NCI-H226 (cell line): ENCODE measurements around the gene PTGER4.

Source experiments
- DNase-seq: peaks from one replicate; pipeline ENCODE4 v3.0.0-alpha.2; 2015

The PTGER4 gene

DNA sequence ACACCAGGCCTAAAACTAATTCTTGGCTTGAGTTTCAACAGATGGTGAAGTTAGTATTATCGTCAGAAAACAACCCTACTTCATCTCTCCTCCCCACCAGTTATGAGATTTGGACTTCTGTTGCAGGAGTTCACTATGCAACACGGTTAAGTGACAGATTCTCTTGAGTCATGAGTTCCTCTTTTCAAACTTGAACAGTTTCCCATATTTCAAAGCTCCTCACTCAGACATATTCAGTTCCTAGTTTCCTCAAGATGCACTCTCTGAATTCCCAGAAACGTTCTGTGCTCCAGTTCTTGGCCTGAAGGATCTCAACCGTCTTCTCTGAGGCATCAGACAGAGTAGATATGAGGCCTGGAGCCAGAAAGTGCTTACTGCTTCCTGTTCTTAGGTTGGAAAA lies 7.3 kb upstream of the PTGER4 start:
- no peak for DNase-seq

DNA sequence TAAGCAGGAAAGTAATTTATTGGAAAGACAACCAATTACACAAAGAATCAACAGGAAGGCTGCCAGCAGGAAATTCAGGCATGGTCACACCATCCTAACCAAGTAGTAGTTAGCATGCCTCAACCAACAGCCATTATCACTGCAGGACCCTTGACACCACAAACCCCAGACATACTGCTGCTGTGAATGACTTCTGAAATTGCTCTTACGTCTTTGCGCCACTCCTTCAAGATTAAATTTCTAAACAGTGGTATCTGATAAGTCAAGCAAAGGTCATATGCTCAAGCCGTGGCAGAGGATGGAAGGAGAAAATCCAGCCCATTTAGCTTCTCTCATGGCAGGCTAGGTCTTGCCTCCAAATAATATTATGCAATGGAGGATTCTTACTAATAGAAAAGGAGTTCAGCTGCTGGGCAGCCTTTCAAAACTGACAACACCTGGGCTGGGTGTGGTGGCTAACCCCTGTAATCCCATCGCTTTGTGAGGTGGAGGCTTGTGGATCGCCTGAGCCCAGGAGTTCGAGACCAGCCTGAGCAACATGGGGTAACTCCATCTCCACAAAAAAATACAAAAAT lies 5.0 kb upstream of the PTGER4 start:
- DNase-seq: no peak

DNA sequence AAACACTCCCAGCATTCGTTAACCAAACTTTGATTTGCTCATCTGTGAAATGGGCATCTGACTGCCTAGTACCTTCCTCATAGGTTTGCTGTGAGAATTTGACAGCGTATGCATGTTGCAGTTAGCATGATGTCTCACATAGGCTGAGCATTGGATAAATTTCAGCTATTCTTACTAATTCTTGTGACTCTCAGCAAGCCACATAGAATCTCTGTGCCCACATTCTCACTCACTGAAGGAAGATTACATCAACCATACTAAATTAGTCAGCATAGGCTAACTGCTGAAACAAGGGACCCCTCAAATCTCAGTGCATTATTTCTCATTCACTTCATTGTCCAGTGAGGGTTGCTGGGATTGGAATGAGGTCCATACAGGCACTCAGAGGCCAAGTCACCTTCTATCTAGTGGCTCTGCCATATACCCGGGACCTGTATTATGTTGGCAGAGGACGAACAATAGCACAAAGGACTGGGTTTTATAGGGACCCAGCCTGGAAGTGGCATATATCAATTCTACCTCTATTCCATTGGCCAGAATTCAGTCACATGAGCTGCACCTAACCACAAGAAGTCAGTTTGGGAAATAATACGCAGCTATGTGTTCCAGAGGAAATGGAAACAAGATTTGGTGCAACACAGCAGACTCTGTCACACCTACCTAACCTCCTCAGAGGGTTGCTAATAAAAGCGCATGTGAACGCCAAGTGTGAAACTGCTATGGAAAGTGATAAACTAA lies 4.2 kb upstream of the PTGER4 start:
- no peak for DNase-seq

DNA sequence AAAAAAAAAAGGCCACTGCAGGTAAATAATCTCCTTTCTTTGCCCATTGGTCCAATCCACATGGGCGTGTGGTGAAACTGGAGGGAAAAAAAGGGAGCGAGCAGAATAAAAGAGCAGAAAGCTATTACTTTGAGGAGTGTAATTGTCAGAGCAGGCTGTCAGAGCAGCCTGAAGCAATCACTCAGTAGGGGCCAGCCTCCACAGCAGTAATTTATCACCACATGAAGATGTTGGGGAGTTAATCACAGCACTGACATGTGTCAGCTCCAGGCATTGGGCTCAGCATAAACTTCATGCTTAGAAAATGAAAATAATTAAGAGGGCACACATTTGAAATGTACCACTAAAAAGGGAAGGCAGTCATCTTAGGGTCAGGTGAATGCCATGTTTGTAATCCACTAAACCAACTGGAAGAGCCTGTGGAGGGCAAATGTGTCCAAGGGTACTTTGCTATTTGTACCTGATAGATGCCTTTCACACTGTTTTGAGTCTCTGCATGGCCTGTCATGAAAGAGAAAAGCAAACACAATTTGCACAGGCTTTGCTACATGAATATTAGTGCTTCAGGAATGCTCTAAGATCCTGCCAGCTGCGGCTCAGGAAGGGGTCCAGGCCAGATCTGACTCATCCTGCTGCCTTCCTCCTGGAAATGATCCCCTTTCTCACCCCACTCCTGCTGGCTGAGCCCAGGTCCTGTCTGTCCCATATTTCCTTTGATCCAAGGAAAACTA lies 2.9 kb upstream of the PTGER4 start:
- DNase-seq: peak; percentile 63

DNA sequence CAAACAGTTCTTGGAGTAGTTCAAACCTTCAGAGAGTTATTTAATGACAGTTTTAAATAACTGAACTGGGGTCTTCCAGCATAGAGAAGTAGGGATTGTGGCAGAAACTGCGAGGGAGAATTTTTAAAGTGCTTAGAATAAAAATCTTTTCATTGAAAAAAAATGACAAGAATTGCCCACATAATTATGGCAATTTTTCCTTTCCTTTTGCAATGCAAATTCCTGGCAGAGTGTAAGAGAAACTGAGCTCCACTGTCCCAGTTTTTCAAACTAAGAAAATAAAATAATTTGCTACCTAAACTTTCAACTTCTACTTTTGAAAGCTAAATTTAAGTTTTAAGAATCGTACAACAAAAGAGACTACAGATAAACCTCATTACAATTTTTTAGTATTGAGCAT lies 2.3 kb upstream of the PTGER4 start:
- no peak for DNase-seq

DNA sequence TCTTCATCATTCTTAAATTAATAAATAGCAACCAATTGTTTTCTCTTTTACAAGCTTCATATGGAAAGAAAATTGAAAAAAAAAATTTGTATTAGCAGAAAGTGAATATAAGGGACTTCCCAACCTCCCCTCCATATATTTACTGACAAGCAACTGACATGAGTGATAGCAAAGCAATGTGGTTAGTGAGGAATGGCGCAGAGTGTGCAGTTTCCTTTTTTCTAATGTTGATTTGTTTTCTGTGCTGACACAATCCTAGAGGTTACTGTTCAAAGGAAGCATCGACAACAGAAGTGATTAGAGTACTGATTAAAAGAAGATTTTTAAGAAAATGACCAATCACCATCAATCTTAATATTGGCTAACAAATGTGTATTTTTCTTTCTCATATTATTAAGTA lies 1.7 kb upstream of the PTGER4 start:
- DNase-seq: no peak

DNA sequence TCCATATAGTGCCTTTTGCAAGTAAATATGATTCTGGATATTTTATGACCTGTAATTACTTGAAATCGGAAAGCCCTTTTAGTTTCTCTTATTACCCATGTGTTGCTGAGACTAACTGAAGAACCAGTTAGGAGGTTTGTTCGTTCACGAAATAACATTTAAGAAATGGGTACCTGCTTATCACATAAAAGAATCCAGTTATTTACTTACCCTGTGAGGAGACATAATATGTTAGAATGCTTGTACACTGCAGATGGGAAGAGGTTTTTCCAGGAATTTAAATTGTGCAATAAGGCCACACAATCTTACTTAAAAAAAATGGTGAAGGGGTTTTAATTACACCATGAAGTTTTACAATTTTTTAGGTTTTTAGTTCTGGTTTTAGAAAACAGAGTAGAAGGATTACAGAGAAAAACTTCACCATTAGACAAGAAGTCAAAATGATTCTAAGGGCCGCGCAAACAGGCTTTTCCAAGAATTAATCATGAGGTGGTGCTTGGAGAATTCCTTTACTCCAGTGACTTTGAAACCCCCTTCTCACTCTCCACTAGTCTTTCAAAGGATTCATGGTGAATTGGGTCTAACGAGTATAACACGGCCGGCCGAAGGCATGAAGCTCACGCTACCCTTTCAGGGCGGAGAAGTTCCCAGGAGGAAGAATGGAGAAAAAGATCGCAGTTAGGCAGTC lies 1.1 kb upstream of the PTGER4 start:
- DNase-seq: no peak

DNA sequence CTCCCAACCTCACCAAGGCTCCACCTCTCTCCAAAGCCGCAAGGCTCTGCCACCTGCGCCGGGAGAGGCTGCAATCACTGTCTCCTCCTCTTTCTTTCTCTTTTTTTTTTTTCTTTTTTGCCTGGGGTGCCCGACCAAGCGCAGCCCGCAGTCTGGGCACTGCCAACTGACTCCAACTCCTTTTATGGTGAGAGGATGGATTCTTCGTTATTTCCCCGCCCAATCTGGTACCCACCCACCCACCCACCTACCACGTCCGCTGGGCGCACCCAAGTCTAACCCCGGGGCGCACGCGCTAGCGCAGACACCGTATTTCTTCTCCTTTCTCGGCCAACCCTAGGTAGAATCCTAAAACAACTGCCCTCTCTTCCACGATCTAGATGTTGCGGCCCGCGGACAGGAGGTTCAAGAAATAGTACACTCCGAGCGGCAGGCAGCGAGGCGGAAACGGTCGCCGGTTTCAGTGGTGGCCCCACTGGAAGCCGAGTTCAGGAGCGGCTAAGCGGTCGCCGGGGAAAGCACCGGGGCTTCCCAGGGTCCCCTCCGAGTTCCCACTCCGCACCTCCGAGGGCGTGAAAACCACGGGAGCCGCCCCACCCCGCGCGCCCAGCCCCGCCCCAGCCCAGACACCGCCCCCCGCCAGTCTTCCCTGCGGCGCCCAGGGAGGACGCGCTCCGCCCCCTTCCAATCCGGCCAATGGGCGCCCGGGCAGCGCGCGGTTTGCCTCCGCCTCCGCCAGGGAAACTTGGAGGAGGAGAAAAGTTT lies 385 bp upstream of the PTGER4 start:
- peak; percentile 87 for DNase-seq

DNA sequence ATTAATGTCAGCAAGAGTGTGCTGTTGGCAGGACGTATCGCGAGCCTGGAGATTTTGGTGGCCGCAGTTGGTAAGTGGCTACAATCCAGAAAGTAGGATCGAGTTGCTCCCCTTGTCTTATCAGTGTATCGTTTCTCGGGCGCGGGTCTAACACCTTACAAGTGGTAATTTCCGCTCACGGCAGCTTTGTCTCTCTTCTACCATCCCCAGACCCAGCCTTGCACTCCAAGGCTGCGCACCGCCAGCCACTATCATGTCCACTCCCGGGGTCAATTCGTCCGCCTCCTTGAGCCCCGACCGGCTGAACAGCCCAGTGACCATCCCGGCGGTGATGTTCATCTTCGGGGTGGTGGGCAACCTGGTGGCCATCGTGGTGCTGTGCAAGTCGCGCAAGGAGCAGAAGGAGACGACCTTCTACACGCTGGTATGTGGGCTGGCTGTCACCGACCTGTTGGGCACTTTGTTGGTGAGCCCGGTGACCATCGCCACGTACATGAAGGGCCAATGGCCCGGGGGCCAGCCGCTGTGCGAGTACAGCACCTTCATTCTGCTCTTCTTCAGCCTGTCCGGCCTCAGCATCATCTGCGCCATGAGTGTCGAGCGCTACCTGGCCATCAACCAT lies 1.1 kb downstream of the PTGER4 start:
- DNase-seq: no peak

DNA sequence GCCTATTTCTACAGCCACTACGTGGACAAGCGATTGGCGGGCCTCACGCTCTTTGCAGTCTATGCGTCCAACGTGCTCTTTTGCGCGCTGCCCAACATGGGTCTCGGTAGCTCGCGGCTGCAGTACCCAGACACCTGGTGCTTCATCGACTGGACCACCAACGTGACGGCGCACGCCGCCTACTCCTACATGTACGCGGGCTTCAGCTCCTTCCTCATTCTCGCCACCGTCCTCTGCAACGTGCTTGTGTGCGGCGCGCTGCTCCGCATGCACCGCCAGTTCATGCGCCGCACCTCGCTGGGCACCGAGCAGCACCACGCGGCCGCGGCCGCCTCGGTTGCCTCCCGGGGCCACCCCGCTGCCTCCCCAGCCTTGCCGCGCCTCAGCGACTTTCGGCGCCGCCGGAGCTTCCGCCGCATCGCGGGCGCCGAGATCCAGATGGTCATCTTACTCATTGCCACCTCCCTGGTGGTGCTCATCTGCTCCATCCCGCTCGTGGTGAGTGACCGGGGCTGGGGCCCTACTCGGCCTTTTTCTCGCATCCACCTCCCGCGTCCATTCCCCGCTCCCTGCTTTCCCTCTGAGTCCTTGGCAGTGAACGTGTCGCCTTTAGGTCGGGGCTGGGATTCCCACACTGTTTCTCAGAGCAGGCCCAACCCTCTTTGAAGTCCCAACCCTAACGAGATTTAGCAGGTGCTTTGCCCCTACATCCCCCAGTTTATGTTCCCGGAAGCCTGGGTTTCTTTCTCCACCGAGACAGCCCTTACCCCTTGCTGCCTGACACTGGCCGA lies 1.8 kb downstream of the PTGER4 start:
- no peak for DNase-seq

DNA sequence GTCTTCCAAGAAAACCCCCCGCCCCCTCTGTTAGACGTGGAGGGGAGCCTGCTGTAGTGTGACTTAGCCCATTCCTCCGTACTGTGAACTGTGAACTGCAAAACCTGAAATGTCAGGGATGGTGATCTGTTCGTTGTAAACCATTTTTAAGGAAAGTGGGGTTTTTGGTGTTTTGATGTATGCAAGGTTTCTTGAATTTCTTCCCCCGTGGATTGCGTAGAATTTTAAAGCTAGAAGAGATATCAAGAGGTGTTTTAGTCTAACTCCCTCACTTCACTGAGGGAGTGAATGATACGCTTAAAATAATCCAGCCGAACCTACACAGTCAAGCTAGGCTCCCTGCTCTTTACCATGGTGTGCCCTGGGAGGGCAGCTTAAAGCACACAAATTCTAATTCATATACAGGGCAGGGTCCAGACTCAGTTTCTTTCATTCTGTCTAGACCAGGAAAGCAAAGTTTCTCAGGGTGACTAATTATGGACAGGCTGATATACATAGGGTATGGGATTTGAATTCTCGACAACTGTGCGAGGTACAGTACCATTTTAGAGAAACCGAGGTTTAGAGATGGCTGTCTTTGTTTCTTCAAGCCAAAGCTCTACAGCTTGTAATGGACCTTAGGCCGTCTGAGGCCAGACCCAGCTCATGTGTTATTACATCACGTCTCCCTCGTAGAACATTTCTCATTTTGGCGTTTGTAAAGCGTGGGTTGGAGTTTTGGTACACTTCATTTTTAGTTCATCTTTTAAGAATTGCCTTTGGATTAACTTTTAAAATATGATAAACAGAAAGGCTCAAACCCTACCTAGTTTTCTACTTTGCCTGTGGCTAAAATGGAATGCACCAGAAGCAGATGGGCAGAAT lies 2.7 kb downstream of the PTGER4 start:
- DNase-seq: no peak

DNA sequence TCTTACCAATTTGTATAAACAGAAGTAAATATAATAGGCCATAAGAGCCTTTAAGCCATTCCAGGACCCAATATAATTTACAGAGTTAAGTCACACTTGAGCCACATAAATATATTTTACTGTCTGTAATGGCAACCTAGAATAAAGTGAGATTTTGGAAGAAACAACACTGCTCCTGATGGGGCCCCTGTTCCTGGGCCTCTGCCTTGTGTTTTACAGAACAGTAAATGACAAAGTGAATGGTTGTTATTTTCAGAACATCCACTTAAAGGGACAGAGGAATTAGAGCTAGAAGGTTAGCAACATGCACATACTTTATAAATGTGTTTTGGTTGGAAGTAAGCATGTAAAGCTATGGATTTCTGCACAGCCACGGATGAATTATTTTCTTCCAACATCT lies 3.6 kb downstream of the PTGER4 start:
- DNase-seq: no peak

DNA sequence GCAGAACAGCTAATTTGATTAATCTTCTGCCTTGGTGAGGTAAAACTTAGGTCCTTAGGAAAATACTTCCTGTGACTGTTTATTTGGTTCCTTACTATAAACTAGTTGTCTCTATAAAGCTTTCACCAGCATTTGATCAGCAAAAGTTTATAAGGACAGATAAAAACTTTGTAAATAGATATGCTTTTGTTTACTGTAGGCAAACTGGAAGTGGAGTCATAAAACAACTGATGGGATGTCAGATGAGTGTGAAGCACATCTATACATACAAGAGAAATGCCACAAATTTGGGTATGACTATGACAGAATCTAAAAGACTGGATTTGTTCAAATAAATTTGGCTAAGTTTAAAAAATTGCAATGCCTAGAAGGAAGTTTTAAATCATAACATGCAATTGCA lies 5.5 kb downstream of the PTGER4 start:
- DNase-seq: no peak

DNA sequence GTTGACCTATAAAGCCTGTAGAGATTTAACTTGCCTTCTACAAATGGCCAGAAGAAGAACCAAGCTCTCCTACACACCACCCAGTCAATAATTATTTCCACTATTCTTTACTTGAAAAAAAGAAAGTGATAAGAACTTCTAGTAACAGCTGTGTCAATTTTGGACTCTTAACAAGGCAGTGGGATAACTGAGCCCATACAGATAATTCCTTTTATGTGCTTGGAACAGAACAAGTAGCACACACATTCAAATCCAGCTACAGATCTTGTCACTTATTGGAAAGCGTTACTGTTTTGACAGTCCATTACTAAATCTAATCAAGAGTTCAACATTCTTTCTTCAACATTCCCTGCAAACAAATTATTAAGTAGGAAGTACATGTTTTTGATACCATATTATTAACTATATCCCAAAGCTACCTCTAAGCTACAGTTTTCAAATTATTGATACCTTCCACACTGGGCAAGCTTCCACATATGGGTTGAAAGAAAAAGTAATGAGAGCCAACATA lies 6.3 kb downstream of the PTGER4 start:
- DNase-seq: no peak

DNA sequence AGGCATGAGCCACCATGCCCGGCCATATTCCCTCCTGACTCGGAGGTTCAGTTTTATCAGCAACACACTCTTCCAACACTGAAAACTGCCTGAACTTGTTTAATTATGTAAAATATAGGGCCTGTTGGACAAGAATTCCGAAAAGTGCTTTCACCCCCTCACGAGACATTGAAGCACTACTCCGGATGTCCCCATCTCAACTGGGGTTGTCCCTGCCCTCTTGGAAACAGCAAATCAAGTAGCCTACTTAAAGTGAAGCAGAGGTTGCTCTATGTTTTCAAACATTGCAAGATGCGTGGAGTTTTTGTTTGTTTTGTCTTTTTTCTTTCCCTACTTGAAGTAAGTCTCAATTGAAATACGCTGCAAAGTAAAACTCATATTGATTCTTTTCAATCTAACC lies 7.6 kb downstream of the PTGER4 start:
- DNase-seq: no peak

DNA sequence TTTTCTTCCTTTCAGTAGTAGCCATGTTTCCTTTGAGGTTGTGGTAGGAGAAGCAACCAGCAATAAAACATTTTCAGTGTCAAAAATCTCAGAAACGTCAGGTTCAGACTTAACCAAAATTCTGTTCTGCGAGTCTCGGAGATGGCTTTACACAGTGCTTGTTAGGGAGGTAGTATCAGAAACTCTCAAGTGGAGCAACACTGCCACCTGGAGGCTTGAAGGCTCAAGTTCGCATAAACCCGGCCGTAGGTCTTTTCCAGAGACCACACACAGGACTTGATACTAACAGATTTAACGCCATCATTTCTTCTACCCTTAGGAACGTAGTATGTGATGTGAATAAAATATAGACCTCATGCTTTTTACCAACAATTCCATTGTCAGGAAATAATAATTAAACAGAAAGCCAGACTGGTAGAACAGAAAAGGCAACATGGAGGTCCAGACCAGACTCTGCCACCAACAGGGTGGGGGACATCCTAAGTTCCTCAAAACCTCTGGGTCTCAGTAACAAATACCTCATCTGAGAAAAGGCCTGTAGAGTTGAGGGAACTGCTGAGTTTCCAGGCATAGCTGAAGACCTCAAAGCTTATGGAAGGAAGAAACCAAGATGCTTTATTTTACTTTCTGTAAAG lies 8.5 kb downstream of the PTGER4 start:
- DNase-seq: peak; percentile 63

DNA sequence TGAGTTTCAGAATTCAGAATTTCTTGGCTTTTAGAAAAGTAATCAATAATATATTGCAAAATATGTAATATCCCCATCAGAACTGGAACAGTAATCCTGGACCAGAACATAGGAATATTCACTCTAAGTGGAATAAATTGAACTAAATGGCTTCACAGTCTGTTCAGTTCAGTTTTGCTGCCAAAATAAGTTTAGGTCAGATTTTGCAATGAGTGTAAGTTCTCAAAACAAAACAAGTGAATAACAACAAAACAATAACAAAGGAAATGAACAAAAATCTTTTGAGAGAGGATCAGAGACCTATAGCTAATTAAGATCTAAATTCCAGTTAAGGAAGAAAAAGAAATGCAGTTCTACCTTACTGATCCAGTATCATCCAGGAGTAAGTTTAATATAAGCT lies 9.3 kb downstream of the PTGER4 start:
- DNase-seq: no peak

DNA sequence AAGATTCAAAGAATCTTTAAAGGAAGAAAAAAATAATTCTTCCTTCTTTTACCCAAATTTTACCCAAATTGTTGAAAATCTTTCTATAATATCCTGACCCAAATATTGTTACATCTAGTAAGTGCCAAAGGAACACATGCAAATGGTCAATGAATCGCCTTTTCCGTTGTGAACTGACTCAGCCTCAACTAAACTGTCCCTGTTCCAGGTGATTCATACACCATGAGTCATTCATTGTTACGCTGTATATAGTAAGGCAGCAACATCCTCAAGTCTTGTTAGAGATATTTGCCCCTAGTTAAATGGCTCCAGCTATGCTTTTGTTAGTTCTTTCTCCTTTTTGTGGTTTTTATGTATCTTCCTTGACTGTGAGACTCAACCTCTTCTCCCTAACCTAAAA lies 9.7 kb downstream of the PTGER4 start:
- DNase-seq: peak; percentile 91

DNA sequence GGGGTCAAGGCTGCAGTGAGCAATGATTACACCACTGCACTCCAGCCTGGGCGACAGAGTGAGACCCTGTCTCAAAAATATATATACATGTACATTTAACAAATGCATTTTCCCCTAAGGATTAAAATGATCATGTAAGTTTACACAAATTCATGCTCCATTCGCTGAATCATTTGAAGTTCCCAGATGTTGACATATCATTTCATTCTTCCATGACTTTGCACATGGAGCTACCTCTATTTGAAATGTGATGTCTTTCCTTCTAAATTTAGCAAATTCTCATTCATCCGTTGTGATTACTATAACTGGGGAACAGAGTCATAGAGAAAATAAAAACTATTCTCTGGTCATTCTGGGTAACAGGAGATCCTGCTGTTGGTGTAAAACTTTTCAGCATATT lies 10.6 kb downstream of the PTGER4 start:
- no peak for DNase-seq

DNA sequence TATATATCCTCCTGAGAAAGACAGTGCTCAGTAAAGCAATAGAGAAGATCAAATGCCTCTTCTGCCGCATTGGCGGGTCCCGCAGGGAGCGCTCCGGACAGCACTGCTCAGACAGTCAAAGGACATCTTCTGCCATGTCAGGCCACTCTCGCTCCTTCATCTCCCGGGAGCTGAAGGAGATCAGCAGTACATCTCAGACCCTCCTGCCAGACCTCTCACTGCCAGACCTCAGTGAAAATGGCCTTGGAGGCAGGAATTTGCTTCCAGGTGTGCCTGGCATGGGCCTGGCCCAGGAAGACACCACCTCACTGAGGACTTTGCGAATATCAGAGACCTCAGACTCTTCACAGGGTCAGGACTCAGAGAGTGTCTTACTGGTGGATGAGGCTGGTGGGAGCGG lies 12.2 kb downstream of the PTGER4 start:
- DNase-seq: no peak
